H7 (cell line): Measurements from ENCODE around the gene SPRY1. TPM values are rescaled to one million over a fixed set of nuclear protein-coding genes. Genes with fewer than 3 reads are reported as not detected.

Experiments
- DNase-seq: peaks from one replicate; pipeline ENCODE4 v3.0.0; 2012
- H3K27me3 ChIP-seq: 2 replicates; pipeline ENCODE4 v1.6.0; 2011; ENCODE audit warnings: mild to moderate bottlenecking, low read length; ENCODE audit not compliant: control insufficient read depth, insufficient read depth
- H3K36me3 ChIP-seq: replicated peaks from 2 replicates; pipeline ENCODE4 v1.5.1; 2011; ENCODE audit warnings: low read length; ENCODE audit not compliant: control insufficient read depth, insufficient read depth
- H3K4me3 ChIP-seq: 2 replicates; pipeline ENCODE4 v1.5.1; 2011; ENCODE audit warnings: low read depth, mild to moderate bottlenecking, control low read depth, low read length, moderate library complexity; ENCODE audit not compliant: insufficient read depth
- total RNA-seq: library from RNA; depleted of rRNA; stranded (reverse); fragments of >200 nt; shearing (Covaris generic); gene quantifications from 2 replicates; pipeline ENCODE4 v1.2.3, GENCODE V29; 2014

The SPRY1 gene
- total RNA-seq, 1 experiment from 2014 or later: 42.2 TPM

DNA sequence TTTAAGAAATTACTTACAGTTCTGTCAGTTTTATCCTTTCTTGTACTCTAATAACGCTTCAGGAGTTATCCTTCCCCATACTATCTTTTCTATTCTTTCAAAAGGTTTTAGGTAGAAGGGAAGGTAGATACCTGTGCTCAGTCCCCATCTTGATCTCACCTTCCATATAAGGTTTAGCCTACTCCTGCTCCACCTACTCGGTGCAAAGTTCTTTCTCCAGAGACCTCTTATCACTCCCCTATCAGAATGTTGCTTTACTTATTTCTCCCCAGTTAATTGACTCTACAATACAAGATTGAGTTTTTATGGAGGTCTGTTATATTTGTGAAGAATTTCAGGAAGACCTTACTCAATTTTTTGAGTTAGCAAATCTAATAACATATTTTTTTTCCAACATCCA is 33.9 kb downstream of the SPRY1 start:
- DNase-seq: no peak
- Histone ChIP-seq H3K36me3 (no peaks in the 10 kb centered on the region), H3K27me3 (no peaks in the 10 kb centered on the region), H3K4me3 (no peak overlapping the region)

DNA sequence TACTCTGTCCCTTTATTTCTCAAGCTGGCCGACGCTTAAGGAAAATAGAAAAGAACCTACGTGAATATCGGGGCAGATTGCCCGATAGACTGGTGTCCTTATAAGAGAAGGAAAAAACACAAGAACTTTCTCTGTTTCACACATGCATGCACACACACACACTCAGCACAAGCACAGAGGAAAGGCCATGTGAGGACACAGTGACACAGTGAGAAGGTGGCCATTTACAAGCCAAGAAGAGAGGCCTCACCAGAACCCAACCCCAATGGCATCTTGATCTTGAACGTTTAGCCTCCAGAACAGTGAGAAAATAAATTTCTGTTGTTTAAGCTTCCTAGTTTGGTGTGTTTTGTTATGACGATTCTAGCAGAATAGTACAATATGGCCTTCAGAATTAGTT is 37.0 kb downstream of the SPRY1 start:
- Histone ChIP-seq H3K27me3 (no peaks in the 10 kb centered on the region), H3K36me3 (no peaks in the 10 kb centered on the region), H3K4me3 (no peak overlapping the region)
- DNase-seq: no peak

- Histone ChIP-seq H3K27me3 (no peaks in the 10 kb centered on the region), H3K36me3 (no peaks in the 10 kb centered on the region), H3K4me3 (no peak overlapping the region)
- no peak for DNase-seq
Measured at GRCh38 chr4:123433976-123434375, 37.4 kb downstream of the SPRY1 start.

DNA sequence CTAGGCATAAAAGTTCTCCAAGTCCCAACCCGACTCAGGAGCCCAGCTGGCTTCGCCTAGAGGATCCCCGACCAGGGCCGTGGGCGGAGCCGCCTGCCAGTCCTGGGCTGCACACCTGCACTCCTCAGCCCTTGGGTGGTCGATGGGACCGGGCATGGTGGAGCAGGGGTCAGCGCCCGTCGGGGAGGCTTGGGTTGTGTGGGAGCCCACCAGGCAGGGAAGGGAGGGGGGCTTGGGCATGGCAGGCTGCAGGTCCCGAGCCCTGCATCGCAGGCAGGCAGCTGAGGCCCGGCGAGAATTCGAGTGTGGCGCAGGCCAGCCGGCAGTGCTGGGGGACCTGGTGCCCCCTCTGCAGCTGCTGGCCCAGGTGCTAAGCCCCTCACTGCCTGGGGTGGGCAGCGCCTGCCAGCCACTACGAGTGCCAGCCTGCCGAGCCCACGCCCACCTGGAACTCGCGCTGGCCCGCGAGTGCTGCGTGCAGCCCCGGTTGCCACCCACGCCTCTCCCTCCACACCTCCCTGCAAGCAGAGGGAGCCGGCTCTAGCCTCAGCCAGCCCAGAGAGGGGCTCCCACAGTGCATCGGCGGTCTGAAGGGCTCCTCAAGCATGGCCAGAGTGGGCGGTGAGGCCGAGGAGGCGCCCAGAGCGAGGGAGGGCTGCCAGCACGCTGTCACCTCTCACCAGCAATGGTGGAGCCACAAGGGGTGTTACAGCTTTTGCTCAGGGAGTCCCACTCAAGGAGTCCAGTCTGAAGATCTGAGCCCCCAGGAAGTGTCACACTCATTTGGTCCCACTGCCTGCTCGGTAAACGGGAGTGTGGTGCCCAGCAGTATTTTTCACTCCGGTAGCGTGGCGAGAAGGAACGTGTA is 38.9 kb downstream of the SPRY1 start:
- no peak for DNase-seq
- no peak overlapping the region for H3K4me3 ChIP-seq

GRCh38 chr4:123438031-123438430 is 41.4 kb downstream of the SPRY1 start:
- Histone ChIP-seq H3K27me3 (no peaks in the 10 kb centered on the region), H3K36me3 (no peaks in the 10 kb centered on the region), H3K4me3 (no peak overlapping the region)
- DNase-seq: no peak

More for the DNA sequence above, 38.9 kb downstream of the SPRY1 start:
- Histone ChIP-seq H3K36me3 (no peaks in the 10 kb centered on the region), H3K27me3 (no peaks in the 10 kb centered on the region)

DNA sequence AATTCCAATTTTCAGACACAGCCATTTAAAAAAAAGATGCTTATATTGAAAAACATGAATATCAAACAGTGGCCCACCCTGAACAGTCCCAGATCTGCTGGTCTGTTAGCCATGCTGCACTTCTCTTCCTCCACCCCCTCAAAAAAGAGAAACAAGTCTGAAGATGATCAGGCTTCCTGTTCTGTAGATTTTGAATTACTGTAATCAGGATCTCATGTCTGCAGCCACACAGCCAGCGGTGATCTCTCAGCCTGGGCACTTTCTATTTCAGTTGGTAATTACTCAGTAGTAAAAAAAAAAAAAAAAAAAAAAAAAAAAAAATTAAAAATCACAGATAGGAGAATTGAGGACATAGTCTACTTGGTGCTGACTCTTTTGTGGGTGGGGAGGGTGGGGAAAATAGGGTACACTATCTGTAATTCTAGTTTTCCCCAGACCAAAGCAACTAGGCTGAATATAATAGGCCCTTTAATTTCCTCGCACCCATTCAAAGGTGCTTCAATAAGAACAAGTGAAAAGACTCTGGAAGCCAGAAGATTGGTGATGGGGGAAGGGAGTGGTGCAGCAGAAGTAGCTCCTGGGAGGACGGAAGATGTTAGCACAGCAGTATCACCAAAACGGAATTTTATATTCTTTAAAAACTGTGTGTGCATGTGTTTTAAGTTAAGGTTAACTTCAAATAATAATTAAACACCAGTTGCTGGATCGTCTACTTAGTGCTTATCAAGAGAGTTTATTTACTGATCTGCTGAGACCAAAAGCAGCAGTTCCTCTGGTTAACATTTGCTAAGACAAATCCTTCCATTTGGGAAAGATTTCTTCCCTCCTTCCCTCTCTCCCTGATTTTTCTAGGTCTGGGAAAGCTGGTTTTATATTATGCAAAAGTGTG is 47.0 kb downstream of the SPRY1 start:
- Histone ChIP-seq H3K27me3 (no peaks in the 10 kb centered on the region), H3K4me3 (peak overlapping the region; percentile 10), H3K36me3 (no peaks in the 10 kb centered on the region)
- DNase-seq: peak; percentile 39

DNA sequence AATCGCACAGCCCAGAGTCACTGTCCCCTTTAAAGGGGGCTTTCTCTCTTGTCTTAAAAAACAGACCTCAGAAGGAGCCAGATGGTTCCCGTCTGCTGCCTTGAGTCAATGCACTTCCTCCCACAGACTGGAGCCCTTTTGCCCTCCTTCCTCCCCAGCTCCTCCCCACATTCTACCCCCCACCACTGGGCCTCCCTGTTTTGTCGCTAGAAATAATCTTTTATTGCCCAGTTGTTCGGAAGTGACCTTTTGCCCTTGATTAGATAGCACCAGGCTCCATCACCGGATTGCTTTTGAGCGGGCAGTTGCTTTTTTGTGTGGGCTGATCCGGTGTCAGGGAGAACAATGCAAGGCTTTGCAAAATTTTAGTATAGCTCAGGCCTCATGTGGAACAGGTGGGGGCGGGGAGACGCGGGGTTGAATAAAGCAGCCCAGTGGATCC is 47.7 kb downstream of the SPRY1 start:
- Histone ChIP-seq H3K4me3 (peak overlapping the region; percentile 10), H3K36me3 (no peaks in the 10 kb centered on the region), H3K27me3 (no peaks in the 10 kb centered on the region)
- peak; percentile 58 for DNase-seq

GRCh38 chr4:123446865-123447474 is 50.4 kb downstream of the SPRY1 start:
- Histone ChIP-seq H3K27me3 (no peaks in the 10 kb centered on the region), H3K4me3 (no peak overlapping the region), H3K36me3 (no peaks in the 10 kb centered on the region)
- DNase-seq: no peak

- DNase-seq: no peak
- Histone ChIP-seq H3K27me3 (no peaks in the 10 kb centered on the region), H3K36me3 (no peaks in the 10 kb centered on the region), H3K4me3 (no peak overlapping the region)
Measured at GRCh38 chr4:123449362-123449761, 52.8 kb downstream of the SPRY1 start.

GRCh38 chr4:123449780-123450179 is 53.2 kb downstream of the SPRY1 start:
- Histone ChIP-seq H3K4me3 (no peak overlapping the region), H3K36me3 (no peaks in the 10 kb centered on the region), H3K27me3 (no peaks in the 10 kb centered on the region)
- DNase-seq: no peak

DNA sequence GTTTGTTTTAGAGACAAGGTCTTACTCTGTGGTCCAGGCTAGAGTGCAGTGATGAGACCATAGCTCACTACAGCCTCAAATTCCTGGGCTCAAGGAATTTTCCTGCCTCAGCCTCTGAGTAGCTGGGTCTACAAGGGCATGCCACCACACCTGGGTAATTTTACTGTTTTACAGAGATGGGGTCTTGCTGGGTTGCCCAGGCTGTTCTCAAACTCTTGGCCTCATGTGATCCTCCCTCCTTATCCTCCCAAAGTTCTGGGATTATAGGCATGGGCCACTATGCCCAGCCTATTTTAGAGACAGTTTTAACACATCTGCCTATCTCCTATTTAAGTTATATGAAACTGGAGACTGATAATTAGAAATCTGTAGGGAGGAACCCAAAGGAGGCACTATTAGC is 53.8 kb downstream of the SPRY1 start:
- no peak overlapping the region for H3K4me3 ChIP-seq
- H3K27me3 ChIP-seq: no peaks in the 10 kb centered on the region
- H3K36me3 ChIP-seq: no peaks in the 10 kb centered on the region
- DNase-seq: no peak

DNA sequence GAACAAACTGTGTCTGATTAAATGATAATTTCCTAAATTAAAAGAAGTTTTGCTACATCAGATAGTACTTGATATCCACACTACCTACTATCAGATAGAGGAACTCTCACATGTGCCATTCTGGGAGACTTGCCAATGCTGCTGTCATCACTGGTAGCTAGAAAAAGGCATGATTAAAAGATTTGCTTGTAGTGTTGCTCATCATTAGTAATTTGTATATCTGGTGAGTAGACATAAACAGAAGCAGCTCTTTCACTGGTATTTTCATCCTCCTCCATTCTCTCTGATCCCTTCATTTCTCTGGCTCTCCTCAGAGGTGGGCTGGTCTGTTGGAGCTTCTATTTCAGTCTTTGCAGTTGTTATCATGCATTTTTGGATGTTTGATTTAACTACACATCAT is 56.0 kb downstream of the SPRY1 start:
- Histone ChIP-seq H3K27me3 (no peaks in the 10 kb centered on the region), H3K4me3 (no peak overlapping the region), H3K36me3 (no peaks in the 10 kb centered on the region)
- DNase-seq: no peak

- DNase-seq: no peak
- no peaks in the 10 kb centered on the region for H3K36me3 ChIP-seq
- H3K27me3 ChIP-seq: no peaks in the 10 kb centered on the region
- H3K4me3 ChIP-seq: no peak overlapping the region
Measured at GRCh38 chr4:123453061-123453680, 56.6 kb downstream of the SPRY1 start.
